DMS 273 treated with DMSO at 0.1 percent for 48 hours (cell line): ENCODE measurements around the gene KYAT1.
A peak's percentile ranks its signal among the peaks of the same experiment; 100 is the strongest.

Experiments
- DNase-seq: peaks from one replicate; lab custom pipeline; 2025; lab: John Stamatoyannopoulos, UW

The KYAT1 gene

GRCh38 chr9:128838338-128838737 is 43.4 kb downstream of the KYAT1 start:
- DNase-seq = no peak

DNA sequence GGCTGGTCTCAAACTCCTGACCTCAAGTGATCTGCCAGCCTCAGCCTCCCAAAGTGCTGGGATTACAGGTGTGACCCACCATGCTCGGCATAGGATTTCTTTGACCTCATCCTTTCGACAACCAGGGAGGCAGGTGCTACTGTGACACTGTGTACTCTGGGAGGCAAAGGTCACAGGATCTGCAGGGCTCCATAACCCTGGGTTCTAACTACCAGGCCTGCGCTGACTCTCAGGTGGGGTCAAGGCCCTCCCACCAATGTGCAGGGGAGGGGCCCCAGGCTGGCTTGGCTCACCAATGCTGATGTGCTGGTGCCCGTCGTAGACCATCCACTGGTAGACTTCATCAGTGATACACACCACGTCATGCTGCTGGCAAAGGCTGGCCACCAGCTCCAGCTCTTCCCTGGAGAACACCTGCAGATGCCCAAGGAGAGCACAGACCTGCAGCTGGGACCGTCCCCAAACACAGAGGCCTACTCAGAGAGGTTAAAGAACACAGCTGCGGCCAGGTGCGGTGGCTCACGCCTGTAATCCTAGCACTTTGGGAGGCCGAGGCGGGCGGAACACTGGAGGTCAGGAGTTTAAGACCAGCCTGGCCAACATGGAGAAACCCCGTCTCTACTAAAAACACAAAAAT is 45.1 kb downstream of the KYAT1 start:
- no peak for DNase-seq

- DNase-seq = no peak
These were observed 46.2 kb downstream of the KYAT1 start for GRCh38 chr9:128835246-128836210.

DNA sequence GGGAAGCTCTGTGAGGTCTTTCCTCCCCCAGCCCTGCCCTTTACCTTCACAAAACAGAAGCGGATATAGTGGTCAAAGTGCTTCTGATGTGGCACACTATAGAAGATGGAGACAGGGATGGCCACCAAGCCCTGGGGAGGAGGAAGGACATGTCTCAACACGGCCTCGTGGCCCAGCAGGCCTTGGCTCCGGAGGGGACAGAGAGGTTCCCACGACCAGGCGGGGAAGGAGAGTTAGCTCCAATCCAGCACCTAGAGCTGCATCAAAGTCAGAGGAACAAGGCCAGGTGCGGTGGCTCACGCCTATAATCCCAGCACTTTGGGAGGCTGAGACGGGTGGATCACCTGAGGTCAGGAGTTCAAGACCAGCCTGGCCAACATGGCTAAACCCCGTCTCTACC is 48.1 kb downstream of the KYAT1 start:
- DNase-seq = no peak

DNA sequence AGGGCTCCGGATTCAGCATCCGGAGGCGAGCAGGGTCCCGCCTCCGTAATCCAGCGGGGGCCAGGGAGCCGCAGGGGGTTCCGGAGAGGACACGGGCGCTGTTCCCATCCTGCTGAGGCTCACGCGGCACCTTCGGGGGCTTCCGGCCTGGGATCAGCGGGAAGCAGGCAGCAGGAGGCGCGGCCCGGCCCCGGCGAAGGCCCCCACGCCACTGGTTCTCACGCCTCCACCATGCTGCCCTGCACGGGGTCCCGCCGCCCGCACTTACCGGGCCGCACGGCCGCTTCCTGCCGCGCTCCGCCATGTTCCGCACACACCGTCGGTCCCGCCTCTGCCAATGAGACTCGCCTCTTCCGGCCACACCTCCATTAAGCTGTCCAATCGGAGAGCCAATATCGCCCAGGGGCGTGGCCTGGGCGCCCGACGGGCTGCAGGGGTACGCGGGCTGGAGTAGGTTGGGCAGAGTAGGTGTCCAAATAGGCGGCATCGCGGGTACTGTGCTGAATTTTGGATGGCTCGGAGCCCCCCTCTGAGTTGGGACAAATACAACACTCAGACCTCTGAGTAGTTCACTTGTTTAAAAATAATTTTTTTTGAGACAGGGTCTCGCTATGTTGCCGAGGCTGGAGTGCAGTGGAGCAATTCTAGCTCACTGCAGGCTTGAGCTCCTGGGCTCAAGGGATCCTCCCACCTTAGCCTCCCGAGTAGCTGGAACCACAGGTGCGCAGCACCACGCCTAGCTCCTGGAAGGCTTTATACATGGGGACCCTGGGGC is 52.1 kb downstream of the KYAT1 start, which contains the start of gene SPOUT1:
Gene SPOUT1 (minus strand): TSS at position 318 of the 775 bp plus-strand sequence. CDS start 14 bp downstream, at position 304.
- peak; percentile 80 for DNase-seq

DNA sequence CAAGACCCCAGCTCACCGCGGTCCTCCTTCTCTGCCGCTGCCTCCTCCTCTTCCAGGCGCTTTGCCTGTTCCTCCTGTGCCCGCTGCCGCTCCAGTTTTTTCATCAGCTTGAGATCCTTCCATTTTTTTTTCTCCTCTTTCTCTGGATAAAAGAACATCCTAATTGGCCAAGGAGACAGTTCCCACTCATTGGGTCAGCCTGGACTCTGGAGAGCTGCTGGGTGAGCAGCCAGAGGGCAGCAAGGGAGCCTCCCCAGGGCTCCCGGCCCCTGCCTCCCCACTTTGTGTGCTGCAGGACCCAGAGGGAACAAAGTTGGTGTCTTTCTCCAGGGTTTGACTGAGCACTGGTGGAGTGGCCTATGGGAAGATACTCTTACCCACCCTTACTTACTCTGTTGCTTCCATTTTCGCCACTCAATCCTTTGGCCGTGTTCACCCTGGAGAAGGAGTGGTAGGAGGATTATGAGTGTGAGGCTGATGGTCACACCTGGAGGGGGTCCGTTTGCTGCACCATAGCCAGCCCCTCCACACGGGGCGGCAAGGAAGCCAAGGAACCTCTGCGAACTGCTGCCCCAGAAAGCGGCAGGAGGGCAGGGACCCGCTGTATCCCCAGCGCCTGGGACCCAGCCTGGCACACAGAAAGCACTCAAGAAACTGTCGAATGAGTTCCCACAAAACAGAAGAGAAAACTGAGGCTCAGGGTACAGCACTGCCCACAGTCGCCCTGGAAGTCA is 52.9 kb downstream of the KYAT1 start:
- DNase-seq = no peak

- DNase-seq = no peak
These were observed 53.5 kb downstream of the KYAT1 start for GRCh38 chr9:128828267-128828666.

DNA sequence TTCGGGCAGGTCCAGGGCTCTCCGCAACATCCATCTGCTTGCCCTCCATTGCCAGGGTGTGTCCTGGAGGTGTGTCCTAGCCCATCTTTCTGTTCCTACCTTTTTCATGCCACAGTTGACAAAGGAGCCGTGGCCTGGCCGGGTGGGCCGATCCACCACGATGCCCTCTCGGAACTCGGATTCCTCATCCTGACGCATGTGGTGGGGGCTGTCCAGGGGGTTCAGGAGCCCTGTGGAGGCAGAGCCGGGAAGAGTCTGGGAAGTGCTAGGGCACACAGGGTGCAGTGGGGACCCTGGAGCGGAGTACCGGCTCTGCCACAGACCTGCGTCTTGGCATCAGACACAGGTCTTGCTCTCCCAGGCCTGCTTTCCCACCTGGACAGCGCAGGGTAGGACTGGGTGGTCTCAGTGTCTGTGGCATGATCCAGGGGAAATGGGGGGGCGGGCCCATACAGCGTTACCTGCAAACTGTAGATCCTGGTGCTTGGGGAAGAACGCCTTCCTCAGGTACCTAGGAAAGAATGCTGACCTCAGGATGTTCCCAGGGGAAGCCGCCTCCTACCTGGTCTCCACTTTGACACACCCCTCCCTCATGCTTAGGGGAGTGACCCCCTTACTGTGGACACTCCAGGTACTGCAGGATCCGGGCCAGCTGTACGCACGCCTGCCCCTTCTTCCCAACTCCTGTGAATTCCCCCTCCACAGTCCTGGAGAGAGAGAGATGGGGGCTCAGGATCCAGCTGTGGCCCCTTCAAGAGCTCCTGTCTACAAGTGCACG is 55.6 kb downstream of the KYAT1 start:
- DNase-seq = no peak

DNA sequence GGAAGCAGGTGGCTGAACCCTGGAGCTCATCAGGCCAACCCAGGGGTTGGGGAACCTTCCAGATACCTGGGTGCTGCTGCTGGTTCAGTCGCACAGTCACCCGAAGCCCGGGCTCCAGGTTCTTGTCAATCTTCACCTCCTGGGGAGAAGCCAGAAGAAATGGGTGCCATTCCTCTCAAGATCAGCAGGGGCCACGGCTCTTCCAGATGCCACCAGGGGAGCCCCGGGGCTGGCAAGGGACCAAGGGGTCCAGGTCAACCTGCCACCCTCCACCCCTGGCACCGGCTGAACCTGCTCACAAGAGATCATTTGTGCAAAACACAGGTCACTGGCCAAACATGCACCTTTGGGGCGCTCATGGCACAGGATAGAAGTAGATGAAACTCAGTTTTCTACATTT is 56.8 kb downstream of the KYAT1 start:
- DNase-seq = no peak

- DNase-seq = no peak
These were observed 57.8 kb downstream of the KYAT1 start for GRCh38 chr9:128823903-128824406.

DNA sequence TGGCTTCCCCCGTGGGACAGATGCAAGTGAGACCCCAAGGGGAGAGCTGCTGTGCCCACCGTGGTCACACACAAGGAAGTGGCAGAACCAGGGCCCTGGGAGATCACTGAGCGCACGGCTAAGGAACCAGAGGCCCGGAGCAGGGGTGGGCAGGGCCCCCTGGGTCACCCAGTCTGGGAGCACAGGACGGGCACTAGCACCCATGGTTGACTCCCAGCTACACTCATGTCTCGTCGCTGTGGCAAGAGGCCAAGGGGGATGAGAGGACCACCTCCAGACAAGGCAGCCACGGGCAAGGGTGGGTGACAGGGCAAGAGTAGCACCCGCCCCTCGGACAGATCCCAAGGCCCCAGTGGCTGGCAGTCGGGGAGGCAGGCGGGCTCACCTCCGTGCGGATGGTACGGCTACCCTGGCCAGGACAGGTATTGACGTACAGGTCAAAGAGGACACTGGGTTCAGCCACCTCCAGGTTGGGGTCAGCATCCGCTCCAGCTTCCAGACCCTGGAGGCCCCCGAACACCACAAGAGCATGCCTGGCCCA is 58.3 kb downstream of the KYAT1 start:
- no peak for DNase-seq

DNA sequence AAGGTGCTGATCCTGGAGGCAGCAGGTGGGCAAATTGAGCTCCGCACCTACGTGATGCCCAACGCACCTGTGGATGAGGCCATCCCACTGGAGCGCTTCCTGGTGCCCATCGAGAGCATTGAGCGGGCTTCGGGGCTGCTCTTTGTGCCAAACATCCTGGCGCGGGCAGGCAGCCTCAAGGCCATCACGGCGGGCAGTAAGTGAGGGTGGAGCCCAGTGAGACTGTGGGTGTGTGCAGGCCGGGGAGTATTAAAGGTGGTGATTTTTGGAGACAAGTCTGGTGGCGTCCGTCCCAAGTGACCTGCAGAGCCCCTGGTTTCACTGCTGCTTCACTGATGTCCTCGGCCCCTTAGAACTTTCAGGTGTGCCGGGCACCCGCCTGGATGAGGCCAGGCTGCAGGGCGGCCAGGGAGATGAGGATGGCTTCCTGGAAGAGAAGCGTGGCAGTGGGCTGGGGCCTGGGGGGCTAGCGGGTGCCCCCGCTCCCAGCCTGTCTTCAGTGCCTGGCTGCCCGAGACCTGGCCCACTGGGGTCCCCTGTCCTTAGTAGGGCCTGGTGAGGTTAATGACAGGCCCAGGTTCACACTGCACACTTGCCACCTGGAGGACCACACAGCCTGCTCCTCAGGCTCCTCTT is 59.2 kb downstream of the KYAT1 start:
- DNase-seq = no peak

GRCh38 chr9:128821584-128822406 is 60.0 kb downstream of the KYAT1 start:
- no peak for DNase-seq

DNA sequence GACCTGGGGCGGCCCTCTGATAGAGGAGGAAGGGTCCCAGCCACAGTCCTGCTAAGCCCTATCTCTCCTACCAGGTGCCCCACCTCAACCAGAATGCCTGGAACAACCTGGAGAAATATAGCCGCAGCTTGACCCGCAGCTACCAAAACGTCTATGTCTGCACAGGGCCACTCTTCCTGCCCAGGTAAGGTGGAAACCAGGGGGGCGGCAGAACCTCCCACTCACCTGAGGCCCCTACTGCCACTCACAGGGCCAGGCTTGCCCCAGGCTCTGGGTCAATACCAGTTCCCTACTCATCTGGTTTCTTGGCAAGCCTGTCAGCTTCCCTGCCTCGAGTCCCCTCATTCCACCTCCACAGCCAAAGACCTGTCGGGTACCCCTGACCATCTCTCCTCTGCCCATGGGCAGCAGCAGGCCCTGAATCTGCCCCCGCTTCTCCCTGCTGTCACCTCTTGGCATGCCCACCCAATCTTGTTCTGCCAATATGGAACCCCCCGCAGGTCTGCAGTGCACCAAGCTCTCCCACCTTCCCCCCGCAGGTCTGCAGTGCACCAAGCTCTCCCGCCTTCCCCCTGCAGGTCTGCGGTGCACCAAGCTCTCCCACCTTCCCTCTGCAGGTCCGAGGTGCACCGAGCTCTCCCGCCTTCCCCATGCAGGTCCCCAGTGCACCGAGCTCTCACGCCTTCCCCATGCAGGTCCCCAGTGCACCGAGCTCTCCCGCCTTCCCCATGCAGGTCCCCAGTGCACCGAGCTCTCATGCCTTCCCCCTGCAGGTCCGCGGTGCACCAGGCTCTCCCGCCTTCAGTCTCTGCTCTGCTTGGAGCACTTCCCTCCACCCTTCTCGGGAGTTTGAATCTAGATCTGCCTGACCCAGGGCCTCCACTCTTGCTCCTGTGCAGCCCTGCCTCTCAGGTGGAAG is 60.8 kb downstream of the KYAT1 start:
- no peak for DNase-seq

- DNase-seq = no peak
These were observed 61.8 kb downstream of the KYAT1 start for GRCh38 chr9:128819716-128820664.

- no peak for DNase-seq
These were observed 62.7 kb downstream of the KYAT1 start for GRCh38 chr9:128818839-128819715.
